Brain microvascular endothelial cell (primary cell): Measurements from ENCODE around the gene ANAPC16.
"Not testable (repeated sequence)": the region's sequence is repeated elsewhere in the genome, so short reads cannot be mapped to it uniquely, and the experiment has no call there.

ENCODE experiments used
- DNase-seq: peaks from one replicate; pipeline ENCODE4 v3.0.0-alpha.2; 2020
- H3K27ac ChIP-seq: fragments of 250-450 bp; sonication (Bioruptor Pico); 2 replicates; pipeline ENCODE4 v1.5.1; 2020; ENCODE audit warnings: mild to moderate bottlenecking, moderate library complexity
- H3K27me3 ChIP-seq: fragments of 250-450 bp; sonication (Bioruptor Pico); replicated peaks from 2 replicates; pipeline ENCODE4 v1.5.1; 2020; ENCODE audit warnings: mild to moderate bottlenecking
- H3K36me3 ChIP-seq: fragments of 250-450 bp; sonication (Bioruptor Pico); replicated peaks from 2 replicates; pipeline ENCODE4 v1.5.1; 2020; ENCODE audit warnings: mild to moderate bottlenecking
- H3K4me3 ChIP-seq: 2 replicates; pipeline ENCODE4 v1.5.1; 2011; ENCODE audit warnings: low read depth, mild to moderate bottlenecking, control low read depth, low read length, moderate library complexity
- CTCF ChIP-seq: IDR thresholded peaks from 2 replicates; pipeline ENCODE4 v1.5.1; 2011; ENCODE audit warnings: low read depth, mild to moderate bottlenecking, moderate library complexity, low read length, control low read depth, inconsistent platforms; ENCODE audit errors: missing control alignments
- in situ Hi-C: cut with HindIII; loops from 2 replicates; pipeline ENCODE4 v1.10.0; 2017; ENCODE audit warnings: low sequenced_read_pairs, low pct_ligation_motif_present

ANAPC16 gene

GRCh38 chr10:72278668-72279393, 63.0 kb downstream of the ANAPC16 start:
- Histone ChIP-seq H3K27me3 (no peaks in the 10 kb centered on the region), H3K27ac (no peak overlapping the region), H3K36me3 (peaks cover 28% of the 10 kb centered on the region), H3K4me3 (no peak overlapping the region)
- in situ Hi-C loops = no loop called here
- peak; percentile 29 for TF ChIP-seq CTCF
- no peak for DNase-seq

GRCh38 chr10:72279587-72279986, 63.8 kb downstream of the ANAPC16 start:
- DNase-seq, H3K27me3 ChIP-seq, H3K4me3 ChIP-seq, in situ Hi-C loops, H3K27ac ChIP-seq: not testable (repeated sequence)
- peaks cover 20% of the 10 kb centered on the region for H3K36me3 ChIP-seq

GRCh38 chr10:72283131-72283530, 67.3 kb downstream of the ANAPC16 start:
- Histone ChIP-seq H3K27me3 (no peaks in the 10 kb centered on the region), H3K4me3 (no peak overlapping the region), H3K27ac (no peak overlapping the region), H3K36me3 (no peaks in the 10 kb centered on the region)
- in situ Hi-C loops = no loop called here
- TF ChIP-seq CTCF = no peak
- no peak for DNase-seq
